K562 (cell line): ENCODE results near the gene HPN. TPM values are rescaled to one million over a fixed set of nuclear protein-coding genes. Genes with fewer than 3 reads are reported as not detected.

Experiments
- ATAC-seq: fragments of 200-7000 bp; cut with Tn5 transposase; 3 replicates; pipeline ENCODE4 v1.9.1; 2020; ENCODE audit warnings: moderate library complexity
- BruUV-seq: library from RNA; stranded (reverse); fragments of 400-500 nt; replicated peaks from 2 replicates; lab custom pipeline; 2021; lab: Mats Ljungman, UMichigan
- CTCF ChIA-PET: fragments of 300-600 bp; formaldehyde crosslinking; extraction: SDS; loops from one replicate; lab custom pipeline; 2021; ENCODE audit warnings: low intra/inter-chr PET ratio; lab: Yijun Ruan, JAX
- POLR2A ChIA-PET: fragments of 300-600, 350-650 bp; sonication (Branson Sonifier 250); formaldehyde crosslinking; extraction: SDS; loops from one replicate; lab custom pipeline; 2021; ENCODE audit warnings: antibody characterized with exemption, inconsistent platforms; lab: Yijun Ruan, JAX
- DNase-seq, 4 experiments: peaks; one replicate each; pipeline versions ENCODE4 v3.0.0 to v3.0.0-alpha.2; 2011 to 2018; ENCODE audit warnings: low spot score in 3 of 4, mixed read lengths in 3 of 4; ENCODE audit errors: extremely low read depth in 1 of 4
- FAIRE-seq: peaks from 2 replicates; lab custom pipeline; 2011; peaks lifted over from hg19 to GRCh38; lab: Jason Lieb, UNC
- H2AFZ ChIP-seq: 2 replicates; pipeline ENCODE4 v1.6.0; 2011; ENCODE audit warnings: low read depth, low read length, control low read depth, inconsistent platforms
- H3K27ac ChIP-seq: fragments of 200-600 bp; 3 replicates; pipeline ENCODE4 v1.8.0; 2011; ENCODE audit warnings: low read depth, mild to moderate bottlenecking, control low read depth, inconsistent platforms, low read length, moderate library complexity, mixed read lengths; ENCODE audit errors: extremely low read depth
- H3K27me3 ChIP-seq, 2 experiments: fragments of 300-600 bp in 1 of 2; 2 replicates in 1 of 2; 3 replicates in 1 of 2; pipeline versions ENCODE4 v1.6.0 to v1.8.0; 2011; ENCODE audit warnings: inconsistent platforms in 2 of 2, low read length in 2 of 2, mild to moderate bottlenecking in 1 of 2, mixed read lengths in 1 of 2, moderate library complexity in 1 of 2; ENCODE audit not compliant: control insufficient read depth in 2 of 2, insufficient read depth in 2 of 2
- H3K36me3 ChIP-seq: fragments of 300-600 bp; 3 replicates; pipeline ENCODE4 v1.8.0; 2011; ENCODE audit warnings: mild to moderate bottlenecking, low read length, inconsistent platforms; ENCODE audit not compliant: control insufficient read depth, insufficient read depth
- H3K4me1 ChIP-seq, 2 experiments: fragments of 200-600 bp in 1 of 2; replicated peaks in 1 of 2; 2 replicates in 1 of 2; 3 replicates in 1 of 2; pipeline versions ENCODE4 v1.5.1 to v1.8.0; 2011; ENCODE audit warnings: inconsistent platforms in 2 of 2, low read length in 2 of 2, mild to moderate bottlenecking in 1 of 2, mixed read lengths in 1 of 2, moderate library complexity in 1 of 2; ENCODE audit not compliant: control insufficient read depth in 2 of 2, insufficient read depth in 2 of 2
- H3K4me2 ChIP-seq: 2 replicates; pipeline ENCODE4 v1.6.1; 2011; ENCODE audit warnings: low read length, control low read depth, inconsistent platforms, mixed read lengths; ENCODE audit not compliant: insufficient read depth
- H3K4me3 ChIP-seq: fragments of 200-600 bp; sonication (generic), shearing (Covaris generic); 2 replicates; pipeline ENCODE4 v1.5.1; 2016; ENCODE audit warnings: control low read depth, inconsistent platforms
- H3K79me2 ChIP-seq: fragments of 200-600 bp; 3 replicates; pipeline ENCODE4 v1.8.0; 2011; ENCODE audit warnings: low read length, inconsistent platforms; ENCODE audit not compliant: control insufficient read depth, insufficient read depth
- H3K9ac ChIP-seq, 2 experiments: 2 replicates each; pipeline versions ENCODE4 v1.6.0 to v1.6.1; 2011; ENCODE audit warnings: low read depth in 2 of 2, low read length in 2 of 2, control low read depth in 1 of 2, inconsistent platforms in 1 of 2, mild to moderate bottlenecking in 1 of 2, mixed read lengths in 1 of 2; ENCODE audit not compliant: insufficient read depth in 1 of 2
- H3K9me1 ChIP-seq: one replicate; pipeline ENCODE4 v1.6.0; 2011; ENCODE audit warnings: inconsistent platforms, mild to moderate bottlenecking, low read length, moderate library complexity; ENCODE audit not compliant: control insufficient read depth, insufficient read depth
- H3K9me3 ChIP-seq: replicated peaks from 2 replicates; pipeline ENCODE4 v1.5.1; 2011; ENCODE audit warnings: low read depth, low read length, inconsistent platforms; ENCODE audit not compliant: control insufficient read depth, insufficient read depth
- H4K20me1 ChIP-seq: replicated peaks from 2 replicates; pipeline ENCODE4 v1.6.1; 2011; ENCODE audit warnings: low read length, inconsistent platforms, mixed read lengths; ENCODE audit not compliant: control insufficient read depth, insufficient read depth
- ETS2 ChIP-seq: IDR thresholded peaks from 2 replicates; pipeline ENCODE4 v1.6.1; 2016; ENCODE audit warnings: borderline replicate concordance, missing genetic modification characterization, mild to moderate bottlenecking, moderate library complexity, missing compliant biosample characterization; ENCODE audit not compliant: poor library complexity, severe bottlenecking
- IRF1 ChIP-seq: sonication (generic); formaldehyde crosslinking; IDR thresholded peaks from 2 replicates; pipeline ENCODE4 v1.8.0; 2022; ENCODE audit warnings: missing genetic modification reagents, mild to moderate bottlenecking, borderline replicate concordance
- MAFK ChIP-seq: IDR thresholded peaks from 2 replicates; pipeline ENCODE4 v1.6.1; 2011; ENCODE audit warnings: low read length, improper control_type of control experiment
- MTF1 ChIP-seq: fragments of 250-450 bp; sonication (Bioruptor Pico); IDR thresholded peaks from 2 replicates; pipeline ENCODE4 v1.9.0; 2021; ENCODE audit warnings: moderate library complexity, mild to moderate bottlenecking, inconsistent platforms, borderline replicate concordance
- SUPT5H ChIP-seq: fragments of 450-650 bp; IDR thresholded peaks from 2 replicates; pipeline ENCODE4 v1.6.1; 2016
- TRIM25 ChIP-seq: fragments of 450-650 bp; IDR thresholded peaks from 2 replicates; pipeline ENCODE4 v1.7.0; 2016; ENCODE audit warnings: borderline replicate concordance
- ZNF436 ChIP-seq: fragments of 250-450, 450-650 bp; sonication (Bioruptor Pico); formaldehyde crosslinking; IDR thresholded peaks from 2 replicates; pipeline ENCODE4 v1.7.0; 2020; ENCODE audit warnings: mild to moderate bottlenecking
- WGBS: fragments of 100-300 bp; shearing (Covaris generic); methylation state at CpG from one replicate; pipeline ENCODE4 v1.1.6; 2016; ENCODE audit warnings: low coverage, mixed read lengths; ENCODE audit not compliant: insufficient coverage; ENCODE audit errors: missing lambda C conversion rate; 5-methylcytosine and 5-hydroxymethylcytosine counted together
- in situ Hi-C: fragments of 300-500 bp; cut with MboI; formaldehyde crosslinking; loops from 4 replicates; pipeline ENCODE4 v1.15.0; 2018; ENCODE audit warnings: inconsistent platforms, mixed read lengths
- intact Hi-C: fragments of 100-400 bp; cut with micrococcal nuclease; formaldehyde crosslinking; loops from 2 replicates; pipeline ENCODE4 v1.14.2; 2022
- polyA plus RNA-seq, 8 experiments: library from polyadenylated mRNA; depleted of rRNA in 4 of 8; stranded (reverse) in 5 of 8; unstranded in 3 of 8; fragments of >200 nt; fragmentation: Nextera tagmentation in 2 of 8; fragmentation: Illumina TruSeq in 1 of 8; extraction: Ambion mirVana in 2 of 8; extraction: Trizol in 1 of 8; gene quantifications; 2 replicates each; pipeline versions ENCODE4 v1.2.1 to v1.2.3, GENCODE V29; 2011 to 2014; ENCODE audit warnings: inconsistent platforms in 1 of 8, missing spikeins in 1 of 8
- total RNA-seq, 7 experiments: library from RNA; depleted of rRNA in 6 of 7; stranded (reverse); fragments of >200 nt in 6 of 7; fragmentation: Illumina TruSeq in 2 of 7; extraction: Trizol in 2 of 7; gene quantifications; 2 replicates each; pipeline versions ENCODE4 v1.2.1 to v1.2.3, GENCODE V29; 2011 to 2021; ENCODE audit warnings: low replicate concordance in 1 of 7
- TF ChIP-seq, protein P1 (sequence below): fragments of 450-650 bp; IDR thresholded peaks from one replicate; pipeline ENCODE4 v1.6.1; 2018; ENCODE audit warnings: mild to moderate bottlenecking, moderate library complexity; ENCODE audit not compliant: partially characterized antibody
- TF ChIP-seq, protein P2 (sequence below): fragments of 450-650 bp; IDR thresholded peaks from 2 replicates; pipeline ENCODE4 v1.6.1; 2016; ENCODE audit warnings: antibody characterized with exemption
- TF ChIP-seq, protein P3 (sequence below), 2 experiments: fragments of 150-350 bp in 1 of 2; IDR thresholded peaks; 2 replicates each; pipeline ENCODE4 v1.6.1; 2012 to 2016; ENCODE audit warnings: low read depth in 2 of 2, low read length in 2 of 2, mild to moderate bottlenecking in 1 of 2, moderate library complexity in 1 of 2

Gene HPN
- total and polyA plus RNA-seq, 9 of the 15 experiments (the other 6 are each of a cell fraction or from before 2014, with no cell fraction given), result 0.10 to 0.20 TPM; not detected in 7

DNA sequence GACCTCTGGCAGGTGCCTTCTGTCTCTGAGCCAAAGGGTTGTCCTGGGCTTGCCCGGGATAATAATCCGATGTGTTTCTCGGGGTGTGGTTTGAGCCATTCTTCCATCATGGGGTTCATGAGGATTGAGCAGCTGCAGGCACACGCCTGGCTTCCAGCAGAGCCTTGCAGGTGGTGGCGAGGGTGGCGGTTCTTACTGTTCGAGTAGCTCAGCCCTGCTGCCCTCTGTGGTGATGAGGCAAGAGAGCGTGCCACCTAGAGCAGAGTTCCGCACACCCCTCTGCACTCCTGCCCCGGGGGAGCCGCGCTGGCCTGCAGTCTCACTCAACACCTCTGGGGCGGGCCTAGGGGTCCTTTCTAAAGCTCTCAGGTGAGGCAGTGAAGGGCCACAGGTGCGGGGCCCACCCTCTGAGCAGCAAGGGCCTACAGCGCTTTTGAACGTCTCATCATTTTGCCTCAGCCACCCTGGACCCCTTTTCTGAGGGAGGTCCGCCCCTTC is 7.5 kb upstream of the HPN start:
- Histone ChIP-seq H3K79me2 (no peaks in the 10 kb centered on the region), H3K9ac (no peak overlapping the region), H3K36me3 (no peaks in the 10 kb centered on the region), H3K4me3 (no peak overlapping the region), H3K4me1 (peaks cover 0 to 27% of the 10 kb centered on the region in 2 experiments; a peak in 4 of 5 replicates), H3K4me2 (no peak overlapping the region), H4K20me1 (0 out of 2 replicates have a peak, but pooled peaks cover 3% of the 10 kb centered on the region), H2AFZ (no peak overlapping the region), H3K9me1 (no peaks in the 10 kb centered on the region), H3K9me3 (no peaks in the 10 kb centered on the region), H3K27ac (no peak overlapping the region), H3K27me3 (peaks cover 2 to 17% of the 10 kb centered on the region in 2 experiments; a peak in 1 of 5 replicates)
- intact Hi-C loops (no loop called here), in situ Hi-C loops (no loop called here)
- ChIA-PET CTCF (no interaction called here), POLR2A (interaction anchor here (0.6 kb wide), 1 partner anchor 21 kb away, joined by 4 read pairs; no protein-coding TSS in a partner anchor)
- no peak for ATAC-seq
- 68% methylated on average over 17 of the region's 17 CpGs for WGBS
- BruUV-seq, result no TSS peak
- DNase-seq, result no peak
- FAIRE-seq, result no peak
- no peak for TF ChIP-seq ETS2 (tag)
- no peak for TF ChIP-seq TRIM25
- no peak for TF ChIP-seq SUPT5H
- TF ChIP-seq, protein P1, sequence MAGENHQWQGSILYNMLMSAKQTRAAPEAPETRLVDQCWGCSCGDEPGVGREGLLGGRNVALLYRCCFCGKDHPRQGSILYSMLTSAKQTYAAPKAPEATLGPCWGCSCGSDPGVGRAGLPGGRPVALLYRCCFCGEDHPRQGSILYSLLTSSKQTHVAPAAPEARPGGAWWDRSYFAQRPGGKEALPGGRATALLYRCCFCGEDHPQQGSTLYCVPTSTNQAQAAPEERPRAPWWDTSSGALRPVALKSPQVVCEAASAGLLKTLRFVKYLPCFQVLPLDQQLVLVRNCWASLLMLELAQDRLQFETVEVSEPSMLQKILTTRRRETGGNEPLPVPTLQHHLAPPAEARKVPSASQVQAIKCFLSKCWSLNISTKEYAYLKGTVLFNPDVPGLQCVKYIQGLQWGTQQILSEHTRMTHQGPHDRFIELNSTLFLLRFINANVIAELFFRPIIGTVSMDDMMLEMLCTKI, result no peak
- no peak for TF ChIP-seq IRF1
- no peak for TF ChIP-seq MAFK
- TF ChIP-seq, protein P2, sequence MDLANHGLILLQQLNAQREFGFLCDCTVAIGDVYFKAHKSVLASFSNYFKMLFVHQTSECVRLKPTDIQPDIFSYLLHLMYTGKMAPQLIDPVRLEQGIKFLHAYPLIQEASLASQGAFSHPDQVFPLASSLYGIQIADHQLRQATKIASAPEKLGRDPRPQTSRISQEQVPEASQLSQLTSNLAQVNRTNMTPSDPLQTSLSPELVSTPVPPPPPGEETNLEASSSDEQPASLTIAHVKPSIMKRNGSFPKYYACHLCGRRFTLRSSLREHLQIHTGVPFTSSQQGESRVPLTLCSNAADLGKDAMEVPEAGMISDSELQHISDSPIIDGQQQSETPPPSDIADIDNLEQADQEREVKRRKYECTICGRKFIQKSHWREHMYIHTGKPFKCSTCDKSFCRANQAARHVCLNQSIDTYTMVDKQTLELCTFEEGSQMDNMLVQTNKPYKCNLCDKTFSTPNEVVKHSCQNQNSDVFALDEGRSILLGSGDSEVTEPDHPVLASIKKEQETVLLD, result no peak
- no peak for TF ChIP-seq MTF1 (CRISPR knock-in tag)
- TF ChIP-seq, protein P3, sequence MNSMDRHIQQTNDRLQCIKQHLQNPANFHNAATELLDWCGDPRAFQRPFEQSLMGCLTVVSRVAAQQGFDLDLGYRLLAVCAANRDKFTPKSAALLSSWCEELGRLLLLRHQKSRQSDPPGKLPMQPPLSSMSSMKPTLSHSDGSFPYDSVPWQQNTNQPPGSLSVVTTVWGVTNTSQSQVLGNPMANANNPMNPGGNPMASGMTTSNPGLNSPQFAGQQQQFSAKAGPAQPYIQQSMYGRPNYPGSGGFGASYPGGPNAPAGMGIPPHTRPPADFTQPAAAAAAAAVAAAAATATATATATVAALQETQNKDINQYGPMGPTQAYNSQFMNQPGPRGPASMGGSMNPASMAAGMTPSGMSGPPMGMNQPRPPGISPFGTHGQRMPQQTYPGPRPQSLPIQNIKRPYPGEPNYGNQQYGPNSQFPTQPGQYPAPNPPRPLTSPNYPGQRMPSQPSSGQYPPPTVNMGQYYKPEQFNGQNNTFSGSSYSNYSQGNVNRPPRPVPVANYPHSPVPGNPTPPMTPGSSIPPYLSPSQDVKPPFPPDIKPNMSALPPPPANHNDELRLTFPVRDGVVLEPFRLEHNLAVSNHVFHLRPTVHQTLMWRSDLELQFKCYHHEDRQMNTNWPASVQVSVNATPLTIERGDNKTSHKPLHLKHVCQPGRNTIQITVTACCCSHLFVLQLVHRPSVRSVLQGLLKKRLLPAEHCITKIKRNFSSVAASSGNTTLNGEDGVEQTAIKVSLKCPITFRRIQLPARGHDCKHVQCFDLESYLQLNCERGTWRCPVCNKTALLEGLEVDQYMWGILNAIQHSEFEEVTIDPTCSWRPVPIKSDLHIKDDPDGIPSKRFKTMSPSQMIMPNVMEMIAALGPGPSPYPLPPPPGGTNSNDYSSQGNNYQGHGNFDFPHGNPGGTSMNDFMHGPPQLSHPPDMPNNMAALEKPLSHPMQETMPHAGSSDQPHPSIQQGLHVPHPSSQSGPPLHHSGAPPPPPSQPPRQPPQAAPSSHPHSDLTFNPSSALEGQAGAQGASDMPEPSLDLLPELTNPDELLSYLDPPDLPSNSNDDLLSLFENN (IDR thresholded peaks at IDR 0.05; ENCODE audit: low read depth in 2 of 2, low read length in 2 of 2), result no peak
- TF ChIP-seq ZNF436 (CRISPR knock-in tag), result no peak
